PC-3 (cell line): ENCODE measurements around the gene TTC28. TPM values are rescaled to one million over a fixed set of nuclear protein-coding genes. Genes with fewer than 3 reads are reported as not detected.

Source experiments
- ATAC-seq: fragments of 200-7000 bp; cut with Tn5 transposase; 2 replicates; pipeline ENCODE4 v1.9.1; 2020; ENCODE audit warnings: mild to moderate bottlenecking, moderate library complexity
- BruUV-seq: library from RNA; stranded (reverse); fragments of 400-500 nt; replicated peaks from 2 replicates; lab custom pipeline; 2021; lab: Mats Ljungman, UMichigan
- CTCF ChIA-PET: fragments of 300-600 bp; sonication (Branson Sonifier 250); formaldehyde crosslinking; loops from one replicate; lab custom pipeline; 2022; ENCODE audit warnings: antibody characterized with exemption; lab: Charles Lee
- POLR2A ChIA-PET: fragments of 300-600 bp; sonication (Branson Sonifier 250); formaldehyde crosslinking; loops from one replicate; lab custom pipeline; 2022; ENCODE audit warnings: antibody characterized with exemption; ENCODE audit not compliant: unreplicated experiment; lab: Charles Lee
- DNase-seq: peaks from one replicate; pipeline ENCODE4 v3.0.0-alpha.2; 2015
- H2AFZ ChIP-seq: fragments of 300-600 bp; sonication (generic); 2 replicates; pipeline ENCODE4 v1.6.0; 2016; ENCODE audit warnings: antibody characterized with exemption, low read length
- H3F3A ChIP-seq: fragments of 300-600 bp; sonication (generic); one replicate; pipeline ENCODE4 v1.6.0; 2017; ENCODE audit warnings: antibody characterized with exemption, low read length, control low read depth, mild to moderate bottlenecking; ENCODE audit not compliant: unreplicated experiment
- H3K27ac ChIP-seq: fragments of 300-600 bp; sonication (generic); 2 replicates; pipeline ENCODE4 v1.5.1; 2016; ENCODE audit warnings: mild to moderate bottlenecking, low read length
- H3K27me3 ChIP-seq: fragments of 300-600 bp; sonication (generic); 2 replicates; pipeline ENCODE4 v1.6.1; 2016; ENCODE audit warnings: low read length, mixed read lengths
- H3K36me3 ChIP-seq: fragments of 300-600 bp; sonication (generic); 2 replicates; pipeline ENCODE4 v1.6.1; 2016; ENCODE audit warnings: low read depth, mixed run types, low read length, mixed read lengths
- H3K4me1 ChIP-seq: fragments of 300-600 bp; sonication (generic); 2 replicates; pipeline ENCODE4 v1.5.1; 2016; ENCODE audit warnings: low read length; ENCODE audit not compliant: insufficient read depth
- H3K4me2 ChIP-seq: fragments of 300-600 bp; sonication (generic); 2 replicates; pipeline ENCODE4 v1.6.0; 2016; ENCODE audit warnings: low read length
- H3K4me3 ChIP-seq: fragments of 300-600 bp; sonication (generic); 2 replicates; pipeline ENCODE4 v1.5.1; 2016; ENCODE audit warnings: mild to moderate bottlenecking, low read length, mixed read lengths
- H3K79me2 ChIP-seq: fragments of 300-600 bp; sonication (generic); 2 replicates; pipeline ENCODE4 v1.6.1; 2017; ENCODE audit warnings: low read length, mixed read lengths
- H3K9ac ChIP-seq: fragments of 300-600 bp; sonication (generic); 2 replicates; pipeline ENCODE4 v1.6.0; 2016; ENCODE audit warnings: mild to moderate bottlenecking, low read length
- H3K9me2 ChIP-seq: fragments of 300-600 bp; sonication (generic); replicated peaks from 2 replicates; pipeline ENCODE4 v1.6.1; 2016; ENCODE audit warnings: mixed run types, low read length, mixed read lengths
- H3K9me3 ChIP-seq: fragments of 300-600 bp; sonication (generic); 2 replicates; pipeline ENCODE4 v1.6.1; 2016; ENCODE audit warnings: low read length, mixed read lengths
- H4K20me1 ChIP-seq: fragments of 300-600 bp; sonication (generic); 2 replicates; pipeline ENCODE4 v1.6.1; 2016; ENCODE audit warnings: low read length, mixed read lengths
- EZH2 ChIP-seq: fragments of 300-600 bp; sonication (generic); IDR thresholded peaks from one replicate; pipeline ENCODE4 v1.6.1; 2017; ENCODE audit warnings: antibody characterized with exemption, mild to moderate bottlenecking, low read length; ENCODE audit not compliant: unreplicated experiment
- EZH2phosphoT487 ChIP-seq: fragments of 300-600 bp; sonication (generic); IDR thresholded peaks from 2 replicates; pipeline ENCODE4 v1.6.1; 2018; ENCODE audit warnings: mild to moderate bottlenecking, antibody characterized with exemption, low read length, borderline replicate concordance
- intact Hi-C: fragments of 100-400 bp; cut with micrococcal nuclease; formaldehyde crosslinking; loops from 2 replicates; pipeline ENCODE4 v1.9.0; 2023
- total RNA-seq: library from RNA; depleted of rRNA; stranded (reverse); fragments of >200 nt; gene quantifications from 2 replicates; pipeline ENCODE4 v1.2.3, GENCODE V29; 2014
- TF ChIP-seq, protein P1 (sequence below): fragments of 300-600 bp; sonication (generic); conservative IDR thresholded peaks from 2 replicates; pipeline ENCODE4 v1.5.1; 2017; ENCODE audit warnings: antibody characterized with exemption, low read depth, mild to moderate bottlenecking, low read length

The TTC28 gene
- total RNA-seq, 1 experiment from 2014 or later, result 6.3 TPM

DNA sequence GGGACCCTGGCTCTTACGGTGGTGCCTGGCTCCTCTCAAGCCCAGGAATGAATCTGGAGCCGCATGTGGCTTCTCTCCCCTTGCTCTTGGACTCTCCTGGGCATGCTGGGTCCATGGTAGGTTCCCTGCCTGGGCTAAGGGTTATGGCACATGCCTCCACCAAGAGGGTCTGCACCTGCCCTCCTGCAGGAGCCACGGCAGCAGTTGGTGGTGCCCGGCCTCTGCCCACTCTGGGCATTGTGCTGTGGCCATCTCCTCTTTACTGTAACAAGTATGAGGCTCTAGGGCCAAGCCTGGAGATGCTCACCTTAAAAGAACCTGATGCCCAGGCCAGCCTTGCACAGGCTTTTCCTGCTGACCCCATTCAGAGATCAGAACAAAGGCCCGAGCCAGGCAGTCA is 656.6 kb downstream of the TTC28 start:
- ChIA-PET POLR2A (no interaction called here), CTCF (no interaction called here)
- no peak for DNase-seq
- Histone ChIP-seq H3K9ac (no peak overlapping the region), H3K9me3 (no peaks in the 10 kb centered on the region), H2AFZ (no peak overlapping the region), H3K79me2 (no peaks in the 10 kb centered on the region), H3K9me2 (no peaks in the 10 kb centered on the region), H4K20me1 (0 out of 2 replicates have a peak, but pooled peaks cover 3% of the 10 kb centered on the region), H3F3A (no peaks in the 10 kb centered on the region), H3K27me3 (no peaks in the 10 kb centered on the region), H3K4me3 (no peak overlapping the region), H3K36me3 (no peaks in the 10 kb centered on the region), H3K4me1 (peaks cover 13% of the 10 kb centered on the region), H3K4me2 (no peak overlapping the region), H3K27ac (no peak overlapping the region)
- no TSS peak for BruUV-seq
- no peak for ATAC-seq
- intact Hi-C loops, result no loop called here
- no peak for TF ChIP-seq EZH2phosphoT487
- TF ChIP-seq, protein P1, sequence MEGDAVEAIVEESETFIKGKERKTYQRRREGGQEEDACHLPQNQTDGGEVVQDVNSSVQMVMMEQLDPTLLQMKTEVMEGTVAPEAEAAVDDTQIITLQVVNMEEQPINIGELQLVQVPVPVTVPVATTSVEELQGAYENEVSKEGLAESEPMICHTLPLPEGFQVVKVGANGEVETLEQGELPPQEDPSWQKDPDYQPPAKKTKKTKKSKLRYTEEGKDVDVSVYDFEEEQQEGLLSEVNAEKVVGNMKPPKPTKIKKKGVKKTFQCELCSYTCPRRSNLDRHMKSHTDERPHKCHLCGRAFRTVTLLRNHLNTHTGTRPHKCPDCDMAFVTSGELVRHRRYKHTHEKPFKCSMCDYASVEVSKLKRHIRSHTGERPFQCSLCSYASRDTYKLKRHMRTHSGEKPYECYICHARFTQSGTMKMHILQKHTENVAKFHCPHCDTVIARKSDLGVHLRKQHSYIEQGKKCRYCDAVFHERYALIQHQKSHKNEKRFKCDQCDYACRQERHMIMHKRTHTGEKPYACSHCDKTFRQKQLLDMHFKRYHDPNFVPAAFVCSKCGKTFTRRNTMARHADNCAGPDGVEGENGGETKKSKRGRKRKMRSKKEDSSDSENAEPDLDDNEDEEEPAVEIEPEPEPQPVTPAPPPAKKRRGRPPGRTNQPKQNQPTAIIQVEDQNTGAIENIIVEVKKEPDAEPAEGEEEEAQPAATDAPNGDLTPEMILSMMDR, result no peak
- no peak for TF ChIP-seq EZH2

DNA sequence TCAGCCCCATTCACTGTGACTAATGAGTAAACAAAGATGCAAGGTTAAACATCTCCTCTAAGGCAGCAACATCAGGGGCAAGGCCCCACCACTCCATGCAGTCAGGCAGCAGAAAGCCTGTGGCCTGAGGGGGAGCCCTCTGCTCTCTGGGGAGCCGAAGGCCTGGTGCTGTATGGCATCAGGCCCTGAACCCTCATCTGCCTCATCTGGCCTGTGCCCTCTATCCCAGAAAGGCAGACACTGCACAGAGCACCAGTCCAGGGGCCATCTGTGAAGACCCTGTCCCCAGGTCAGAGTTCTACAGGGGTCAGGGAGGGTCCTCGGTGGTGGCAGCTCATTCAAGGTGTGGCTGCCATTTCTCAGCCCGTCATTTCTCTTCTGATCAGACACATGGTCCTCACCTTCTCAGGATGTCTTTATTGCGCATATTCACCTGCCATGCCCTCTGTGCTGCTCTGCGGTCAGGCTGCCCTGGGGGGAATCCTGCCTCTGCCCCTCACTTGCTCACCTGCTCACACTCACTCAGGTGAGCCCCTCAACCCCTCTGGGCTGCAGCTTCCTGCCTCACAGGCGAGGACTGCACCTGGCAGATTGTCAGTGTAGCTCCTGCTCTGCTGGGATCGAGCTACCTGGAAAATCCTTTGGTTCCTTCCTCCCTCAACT is 657.5 kb downstream of the TTC28 start:
- H3K9ac ChIP-seq, result no peak overlapping the region
- 0 out of 2 replicates have a peak, but pooled peaks cover 3% of the 10 kb centered on the region for H4K20me1 ChIP-seq
- POLR2A ChIA-PET, result no interaction called here
- no peak for ATAC-seq
- H3K36me3 ChIP-seq, result no peaks in the 10 kb centered on the region
- no peak for DNase-seq
- H3K27me3 ChIP-seq, result no peaks in the 10 kb centered on the region
- BruUV-seq, result no TSS peak
- no peak overlapping the region for H3K27ac ChIP-seq
- H3K79me2 ChIP-seq, result no peaks in the 10 kb centered on the region
- intact Hi-C loops, result no loop called here
- no peaks in the 10 kb centered on the region for H3F3A ChIP-seq
- H3K4me1 ChIP-seq, result peaks cover 13% of the 10 kb centered on the region
- H2AFZ ChIP-seq, result no peak overlapping the region
- CTCF ChIA-PET, result no interaction called here
- no peaks in the 10 kb centered on the region for H3K9me2 ChIP-seq
- H3K9me3 ChIP-seq, result no peaks in the 10 kb centered on the region
- TF ChIP-seq EZH2 (no peak), EZH2phosphoT487 (no peak)
- TF ChIP-seq, protein P1, result no peak
- H3K4me2 ChIP-seq, result no peak overlapping the region
- H3K4me3 ChIP-seq, result no peak overlapping the region
